NCI-H510A (cell line): ENCODE data around the gene RAET1G.
A peak's percentile ranks its signal among the peaks of the same experiment; 100 is the strongest.
"Not testable (repeated sequence)": the region's sequence is repeated elsewhere in the genome, so short reads cannot be mapped to it uniquely, and the experiment has no call there.

Experiments used
- DNase-seq: peaks from one replicate; lab custom pipeline; 2025; lab: John Stamatoyannopoulos, UW

The RAET1G gene

GRCh38 chr6:149934249-149935156 is 11.6 kb upstream of the RAET1G start:
- no peak for DNase-seq

DNA sequence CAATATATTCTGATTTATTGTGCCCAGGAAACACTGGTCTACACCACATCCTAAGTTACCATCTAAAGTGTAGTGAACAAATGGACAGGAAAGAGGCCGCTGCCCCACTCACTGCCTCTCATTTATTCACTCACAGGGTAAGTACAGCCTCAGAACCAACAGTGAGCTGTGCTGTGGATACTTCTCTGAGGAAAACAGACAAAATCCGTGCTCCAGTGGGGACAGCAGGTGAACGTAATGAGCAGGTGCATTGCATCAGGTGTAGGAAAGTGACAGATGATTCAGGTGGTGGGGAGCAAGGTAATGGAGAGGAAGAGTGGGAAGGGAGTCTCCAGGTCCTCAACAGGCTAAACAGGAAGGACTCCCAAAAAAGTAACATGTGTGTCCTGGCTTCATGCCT is 10.5 kb upstream of the RAET1G start:
- no peak for DNase-seq

- DNase-seq: no peak
Measured at GRCh38 chr6:149933036-149933435, 10.1 kb upstream of the RAET1G start.

DNA sequence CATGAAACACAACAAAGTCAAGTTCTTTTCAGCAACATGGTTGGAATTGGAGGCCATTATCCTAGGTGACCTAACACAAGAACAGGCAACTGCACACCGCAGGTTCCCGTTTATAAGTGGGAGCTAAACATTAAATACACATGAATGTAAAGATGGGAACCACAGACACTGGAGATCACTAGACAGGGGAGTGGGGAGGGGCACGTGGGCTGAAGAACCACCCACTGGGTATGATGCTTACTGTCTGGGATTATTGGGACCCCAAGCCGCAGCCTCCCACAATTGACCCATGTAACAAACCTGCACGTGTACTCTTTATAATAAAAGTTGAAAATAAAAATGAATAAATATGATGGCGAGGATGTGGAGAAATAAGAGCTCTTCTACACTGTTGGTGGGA is 8.6 kb upstream of the RAET1G start:
- no peak for DNase-seq

GRCh38 chr6:149929422-149929821 is 6.5 kb upstream of the RAET1G start:
- DNase-seq: no peak

GRCh38 chr6:149927025-149927424 is 4.1 kb upstream of the RAET1G start:
- DNase-seq: not testable (repeated sequence)

DNA sequence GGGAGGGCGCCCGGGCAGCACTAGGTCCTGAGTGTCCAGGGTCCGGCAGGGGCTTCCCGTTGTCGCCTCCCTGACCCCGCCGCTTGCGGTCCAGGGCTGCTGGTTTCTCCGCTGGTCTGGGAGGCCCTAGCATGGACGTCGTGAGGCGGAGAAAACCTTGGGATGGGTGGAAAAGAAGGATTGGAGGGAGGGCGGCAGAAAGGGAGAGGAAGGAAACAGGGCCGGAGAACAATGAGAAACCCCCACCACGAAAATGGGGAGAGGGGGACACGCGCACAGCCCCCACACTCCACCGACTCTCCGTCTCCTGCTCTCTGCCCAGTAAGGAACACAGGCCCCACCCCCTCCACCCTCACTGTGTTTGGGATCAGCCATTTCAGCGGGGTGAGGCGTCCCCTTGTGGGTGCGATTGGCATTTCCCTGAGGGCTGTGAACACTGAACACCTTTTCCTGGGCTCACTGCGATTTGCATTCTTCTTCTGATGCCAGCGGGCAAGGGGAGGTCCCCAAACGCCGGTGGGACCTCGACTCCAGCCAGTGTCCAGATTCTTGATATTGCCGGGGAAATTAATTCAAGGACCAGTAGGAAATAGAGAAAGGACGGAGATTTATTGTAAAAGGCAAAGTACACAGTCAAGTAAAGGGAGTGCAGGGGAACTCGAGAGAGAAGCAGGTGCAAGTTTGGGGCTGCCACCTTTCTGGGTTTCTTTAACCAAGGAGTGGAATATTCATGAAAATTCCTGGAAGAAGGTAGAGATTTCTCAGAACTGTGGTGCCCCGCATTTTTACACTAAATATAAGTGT is 3.3 kb upstream of the RAET1G start:
- DNase-seq: peak; percentile 55

DNA sequence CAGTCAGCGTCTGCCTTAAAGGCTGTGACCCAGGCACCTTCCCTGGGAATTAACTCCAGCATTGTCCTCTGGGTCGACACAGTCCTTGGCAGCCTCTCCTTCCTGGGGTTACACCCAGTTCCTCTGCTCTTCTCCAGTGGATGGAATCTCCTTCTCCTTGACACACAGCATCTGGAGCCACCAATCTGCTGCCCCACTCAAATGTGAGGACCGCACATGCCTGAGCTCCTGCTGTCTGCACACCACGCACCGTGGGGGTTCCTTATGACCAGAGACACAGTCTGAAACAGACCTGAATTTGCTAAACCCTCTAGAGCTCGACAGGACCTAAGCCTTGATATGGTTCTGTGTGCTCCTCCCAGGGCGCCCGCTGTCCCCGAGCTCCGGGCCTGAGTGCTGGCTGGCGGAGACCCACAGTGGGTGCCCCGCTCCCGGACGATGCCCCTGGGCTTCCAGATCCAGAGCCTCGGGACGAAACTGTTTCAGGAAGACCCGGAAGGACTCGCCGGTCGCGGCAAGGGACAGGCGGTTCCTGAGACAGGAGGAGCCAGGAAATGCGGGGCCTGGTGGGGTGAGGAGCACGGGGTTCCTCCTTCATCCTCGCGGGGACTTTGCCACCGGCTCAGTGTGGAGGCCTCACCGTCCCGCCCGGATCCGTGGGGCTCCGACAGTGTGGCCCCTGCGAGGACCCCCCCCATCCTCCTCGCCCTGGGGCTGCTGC is 2.5 kb upstream of the RAET1G start:
- DNase-seq: no peak

GRCh38 chr6:149924933-149925252 is 2.0 kb upstream of the RAET1G start:
- no peak for DNase-seq

DNA sequence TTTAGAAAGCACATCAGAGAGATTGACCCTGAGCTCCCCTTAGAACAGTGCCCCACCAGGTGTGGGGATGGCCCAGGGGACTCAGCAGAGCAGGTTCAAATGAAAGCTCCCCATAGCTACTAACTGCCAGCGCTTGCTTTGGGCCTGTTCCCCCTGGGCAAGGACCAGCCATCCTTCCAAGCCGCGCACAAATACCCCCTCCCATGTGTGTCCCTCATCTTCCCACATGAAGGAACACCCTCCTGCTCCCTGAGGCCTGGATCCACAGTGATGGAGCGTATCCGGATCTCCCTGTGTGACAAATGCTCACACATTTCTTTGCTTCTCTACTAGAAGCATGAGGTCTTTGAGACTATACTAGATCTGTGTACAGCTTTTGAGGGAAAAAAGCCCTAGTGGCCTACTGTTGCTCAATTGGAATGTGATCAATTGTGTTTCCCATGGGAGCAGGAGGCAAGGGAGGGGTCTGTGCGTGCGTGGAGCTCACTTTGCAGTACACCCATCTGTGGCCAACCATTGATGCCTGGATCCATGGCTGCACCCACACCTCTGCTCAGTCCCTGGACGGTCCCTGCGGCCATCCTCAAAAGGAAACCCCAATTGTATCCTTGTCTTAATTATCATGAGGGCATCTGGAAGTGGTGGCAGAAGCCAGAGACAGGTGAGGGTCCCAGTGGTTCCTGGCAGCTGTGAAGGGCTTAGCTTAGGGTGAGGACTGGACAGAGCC is 1.4 kb upstream of the RAET1G start:
- DNase-seq: no peak

DNA sequence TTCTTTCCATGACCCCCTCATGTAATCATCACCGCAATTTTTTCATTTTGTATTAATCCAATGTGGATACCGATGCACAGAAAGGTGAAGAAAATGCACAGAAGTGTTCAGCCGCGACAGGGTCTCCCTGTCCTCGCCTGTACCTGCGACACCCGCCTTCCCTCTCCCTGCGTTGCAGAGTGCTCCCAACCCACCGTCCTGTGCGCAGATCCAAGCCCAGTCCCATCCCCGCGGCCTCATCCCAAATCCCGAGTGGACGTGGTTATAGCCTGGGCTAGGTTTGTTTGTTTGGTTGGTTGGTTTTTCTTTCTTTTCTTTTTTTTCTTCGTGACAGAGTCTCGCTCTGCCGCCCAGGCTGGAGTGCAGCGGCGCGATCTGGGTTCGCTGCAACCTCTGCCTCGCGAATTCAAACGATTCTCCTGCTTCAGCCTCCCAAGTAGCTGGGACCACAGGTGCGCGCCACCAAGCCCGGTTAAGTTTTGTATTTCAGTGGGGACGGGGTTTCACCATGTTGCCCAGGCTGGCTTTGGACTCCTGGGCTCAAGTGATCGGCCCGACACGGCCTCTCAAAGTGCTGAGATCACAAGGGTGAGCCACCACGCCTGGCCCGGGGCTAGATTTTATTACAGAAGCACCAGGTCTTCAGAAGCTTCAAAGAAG is 536 bp upstream of the RAET1G start:
- no peak for DNase-seq

GRCh38 chr6:149922091-149922490 is 830 bp downstream of the RAET1G start:
- DNase-seq: not testable (repeated sequence)

- DNase-seq: no peak
Measured at GRCh38 chr6:149921361-149921760, 1.6 kb downstream of the RAET1G start.

GRCh38 chr6:149919834-149920225 is 3.1 kb downstream of the RAET1G start:
- DNase-seq: no peak

GRCh38 chr6:149919126-149919833 is 3.6 kb downstream of the RAET1G start:
- DNase-seq: not testable (repeated sequence)

- DNase-seq: no peak
Measured at GRCh38 chr6:149918151-149918905, 4.6 kb downstream of the RAET1G start.

GRCh38 chr6:149917679-149918078 is 5.2 kb downstream of the RAET1G start:
- DNase-seq: no peak

- no peak for DNase-seq
Measured at GRCh38 chr6:149915970-149916865, 6.7 kb downstream of the RAET1G start.
